Middle frontal gyrus (tissue), 1 donor: Measurements from ENCODE around the gene SEC14L2.

Experiments used
- DNase-seq: peaks from one replicate; pipeline ENCODE4 v3.0.0-alpha.2; 2015; ENCODE audit warnings: low spot score; ENCODE audit errors: extremely low spot score

SEC14L2 gene

DNA sequence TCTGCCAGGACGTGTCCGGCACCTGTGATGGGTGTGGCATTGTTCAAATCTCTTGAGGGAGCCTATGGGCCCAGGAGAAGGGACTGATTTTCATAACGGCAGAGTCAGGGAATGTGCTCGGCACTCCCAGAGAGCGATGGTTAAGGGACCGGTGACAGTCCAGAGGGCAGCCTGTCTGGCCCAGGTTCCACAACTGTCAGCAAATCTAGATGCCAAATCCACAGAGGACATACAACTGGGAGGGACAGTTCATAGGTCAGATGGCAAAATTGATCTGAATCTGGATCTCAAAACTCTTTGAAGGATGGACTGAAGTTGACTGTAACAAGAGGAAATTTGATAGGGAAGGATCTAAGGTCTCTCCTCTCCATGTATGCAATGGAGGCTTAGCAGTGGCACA lies 7.5 kb downstream of the SEC14L2 start:
- no peak for DNase-seq

GRCh38 chr22:30405731-30406130 lies 8.9 kb downstream of the SEC14L2 start:
- no peak for DNase-seq

DNA sequence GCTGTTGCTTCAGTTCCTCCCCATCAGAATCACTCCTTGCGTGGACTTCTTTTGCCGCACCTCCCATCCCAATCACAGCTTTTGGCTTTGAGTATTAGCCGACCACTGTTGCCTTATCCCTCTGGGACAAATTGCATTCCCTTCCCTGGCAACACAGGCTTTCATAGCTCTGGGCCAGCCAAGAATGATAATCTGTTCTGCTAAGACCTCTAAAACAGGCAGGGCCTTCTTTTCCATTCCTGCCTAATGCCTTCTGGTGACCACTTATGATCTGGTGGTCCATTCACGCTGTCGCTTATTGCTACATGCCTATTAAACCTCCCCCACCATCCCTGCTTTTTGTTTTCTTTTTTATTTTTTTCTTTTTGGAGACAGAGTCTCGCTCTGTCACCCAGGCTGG lies 9.6 kb downstream of the SEC14L2 start:
- DNase-seq: no peak

DNA sequence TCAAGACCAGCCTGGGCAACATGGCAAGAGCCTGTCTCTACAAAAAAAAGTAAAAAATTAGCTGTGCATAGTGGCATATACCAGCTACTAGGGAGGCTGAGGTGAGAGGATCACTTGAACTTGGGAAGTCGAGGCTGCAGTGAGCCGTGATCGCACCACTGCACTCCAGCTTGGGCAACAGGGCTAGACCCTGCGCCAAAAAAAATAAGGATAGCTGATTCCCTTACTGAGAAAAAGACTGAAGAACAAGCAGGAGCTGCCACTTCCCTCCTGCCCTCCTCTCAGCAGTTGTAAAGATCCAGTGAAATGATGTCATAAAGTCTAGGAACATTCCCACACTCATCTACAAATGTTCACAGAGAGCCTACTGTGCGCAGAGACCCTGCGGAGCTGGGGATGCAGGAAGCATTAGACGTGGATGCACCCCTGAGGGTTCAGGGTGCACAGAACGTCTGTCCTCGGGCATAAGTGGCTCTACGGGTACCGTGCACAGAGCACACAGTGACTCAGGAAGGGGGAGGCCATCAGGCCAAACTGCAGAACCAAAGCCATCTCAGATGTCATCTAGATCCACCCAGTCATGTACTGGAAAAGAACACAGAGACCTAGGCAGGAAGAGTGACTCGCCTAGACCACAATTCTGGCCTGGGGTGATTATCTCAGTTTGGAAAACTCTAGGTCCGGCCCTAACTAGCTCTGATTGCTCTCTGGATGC lies 11.7 kb downstream of the SEC14L2 start:
- DNase-seq: no peak

- DNase-seq: no peak
These were observed 15.0 kb downstream of the SEC14L2 start for GRCh38 chr22:30411780-30412179.

- DNase-seq: no peak
These were observed 16.2 kb downstream of the SEC14L2 start for GRCh38 chr22:30413001-30413400.

GRCh38 chr22:30413745-30414524 lies 17.1 kb downstream of the SEC14L2 start:
- DNase-seq: no peak

GRCh38 chr22:30414525-30415047 lies 17.8 kb downstream of the SEC14L2 start:
- DNase-seq: no peak

DNA sequence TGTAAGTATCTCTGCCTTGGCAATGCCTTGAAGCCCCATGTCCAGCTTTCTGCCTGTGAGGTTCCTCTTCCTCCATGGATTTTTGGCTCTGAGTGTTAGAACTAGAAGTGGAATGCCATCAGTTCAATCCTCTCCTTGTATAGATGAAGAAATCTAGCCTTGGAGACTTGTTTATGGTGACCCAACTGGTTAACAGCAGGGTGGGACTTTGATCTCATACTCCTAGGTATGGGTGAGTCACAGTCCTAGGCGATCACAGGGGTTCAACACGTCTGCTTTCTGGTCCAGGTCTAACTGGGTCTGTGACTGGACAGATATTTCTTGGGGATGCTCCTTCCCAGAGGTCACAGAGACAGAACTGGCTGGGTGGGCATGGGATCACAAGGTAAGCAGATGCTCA lies 19.6 kb downstream of the SEC14L2 start:
- no peak for DNase-seq

DNA sequence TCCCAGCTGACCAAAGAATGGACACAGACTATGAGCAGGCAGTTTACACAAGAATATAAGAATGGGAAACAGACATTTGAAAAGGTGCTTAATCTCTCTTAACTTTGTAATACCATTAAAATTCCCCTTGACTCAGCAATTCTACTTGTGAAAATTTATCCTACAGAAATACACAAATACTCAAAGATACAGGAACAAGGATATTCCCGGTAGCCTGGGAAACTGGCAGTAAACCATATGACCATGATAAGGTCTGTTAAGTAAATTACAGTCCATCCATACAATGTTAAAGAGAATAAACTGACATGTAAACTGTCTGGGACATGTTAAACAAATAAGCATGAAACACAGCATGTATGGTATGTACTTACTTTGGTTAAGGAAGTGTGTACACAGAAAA lies 20.0 kb downstream of the SEC14L2 start:
- no peak for DNase-seq

DNA sequence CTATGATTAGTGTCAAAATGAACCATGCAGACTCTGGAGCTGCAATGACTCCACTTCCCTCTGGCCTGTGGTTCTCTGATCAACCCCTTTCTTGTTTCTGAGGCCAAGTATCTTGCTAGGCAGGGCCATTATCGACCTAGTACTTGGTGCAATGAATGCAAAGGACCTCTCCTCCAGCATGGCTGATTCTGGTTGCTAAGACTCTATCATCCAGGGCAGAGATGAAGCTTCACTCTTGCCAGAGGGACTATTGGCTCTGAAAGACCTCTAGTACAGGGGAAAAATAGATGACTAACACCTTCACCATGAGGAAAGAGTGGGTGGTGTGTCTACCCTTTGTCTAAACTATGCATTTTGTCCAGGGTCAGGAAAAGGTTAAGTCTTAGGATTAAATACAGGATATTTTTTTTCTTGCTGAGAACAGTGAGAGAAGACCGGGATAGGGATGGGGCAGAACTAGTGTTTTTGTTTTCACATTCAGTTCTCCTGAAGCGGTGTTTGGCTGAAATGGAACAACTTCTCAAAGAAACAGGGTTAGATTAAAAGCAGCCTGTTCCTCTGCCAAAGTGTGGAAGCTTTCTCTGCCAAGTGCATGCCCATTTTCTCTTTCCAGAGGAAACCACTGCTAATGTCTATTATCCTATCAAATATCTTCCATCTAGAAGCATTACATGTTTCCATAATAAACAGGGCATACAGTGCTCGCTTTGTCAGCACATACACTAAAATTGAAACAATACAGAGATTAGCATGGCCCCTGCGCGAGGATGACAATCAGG lies 23.7 kb downstream of the SEC14L2 start:
- DNase-seq: no peak

- DNase-seq: no peak
These were observed 25.1 kb downstream of the SEC14L2 start for GRCh38 chr22:30421695-30422480.

- no peak for DNase-seq
These were observed 25.9 kb downstream of the SEC14L2 start for GRCh38 chr22:30422481-30423300.

GRCh38 chr22:30423301-30423958 lies 26.6 kb downstream of the SEC14L2 start:
- no peak for DNase-seq

DNA sequence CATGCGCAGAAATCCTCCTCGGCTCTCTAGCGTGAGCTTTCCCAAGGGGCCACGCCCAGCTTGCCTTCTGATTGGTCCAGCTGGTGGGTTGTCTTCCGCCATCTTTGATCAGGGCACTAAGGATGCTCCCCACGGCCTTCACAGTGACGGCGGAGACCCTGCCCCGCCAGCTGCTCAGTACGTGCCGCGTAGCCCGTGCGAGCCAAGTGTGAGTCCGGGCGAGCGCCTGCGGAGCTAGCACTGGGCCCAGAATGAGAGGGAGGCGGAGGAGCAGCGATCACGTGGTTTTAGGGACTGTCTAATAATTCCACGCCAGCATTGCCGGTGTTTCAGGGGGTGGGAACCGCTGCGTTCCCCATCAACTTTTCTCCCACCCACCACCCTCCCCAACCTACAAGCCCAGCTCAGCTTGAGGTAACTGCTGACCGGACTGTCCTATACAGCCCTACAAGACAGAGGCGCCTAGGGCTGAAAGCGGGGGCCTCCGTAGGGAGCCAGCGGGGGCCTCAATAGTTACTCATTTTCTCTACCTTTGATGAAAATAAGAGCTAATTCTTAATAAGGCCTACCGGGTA lies 27.2 kb downstream of the SEC14L2 start:
- DNase-seq: peak; percentile 99

GRCh38 chr22:30424534-30425326 lies 27.9 kb downstream of the SEC14L2 start:
- no peak for DNase-seq

GRCh38 chr22:30425327-30425615 lies 28.5 kb downstream of the SEC14L2 start:
- DNase-seq: no peak

DNA sequence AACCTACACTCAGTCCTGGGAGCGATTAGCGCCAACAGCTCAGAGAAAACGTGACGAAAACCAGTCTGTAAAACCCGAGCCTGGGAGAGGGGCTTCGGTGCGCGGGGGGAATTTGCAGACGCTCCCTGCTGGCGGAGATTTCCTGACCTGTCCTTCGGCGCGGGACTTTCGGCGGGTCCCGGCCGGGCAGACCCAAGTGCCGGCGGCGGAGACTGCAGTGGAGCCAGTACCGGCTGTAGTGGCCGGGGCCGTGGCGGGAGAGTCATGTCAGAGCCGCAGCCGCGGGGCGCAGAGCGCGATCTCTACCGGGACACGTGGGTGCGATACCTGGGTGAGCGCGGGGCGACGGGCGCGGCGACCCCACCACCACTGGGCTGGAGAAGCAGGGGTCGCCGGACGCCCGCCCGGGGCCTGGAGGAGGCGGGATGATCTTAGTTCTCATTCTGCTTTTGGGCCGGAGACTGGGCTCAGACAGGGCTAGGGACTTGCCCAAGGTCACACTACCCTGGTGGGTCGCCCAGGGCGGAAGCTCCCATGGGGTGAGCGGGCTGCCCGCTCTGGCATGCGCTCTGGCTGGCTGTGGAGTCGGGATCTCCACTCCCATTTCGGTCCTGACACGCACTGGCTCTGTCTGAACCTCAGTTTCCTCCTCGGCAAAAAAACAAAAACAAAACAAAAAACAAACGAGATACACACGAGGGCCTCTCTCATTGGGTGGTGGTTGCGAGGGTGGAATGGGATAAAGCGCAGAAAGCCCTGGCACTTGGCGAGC lies 29.0 kb downstream of the SEC14L2 start, which contains the start of gene MTFP1:
MTFP1 (plus strand) TSS at position 153 of the 772 bp plus-strand sequence; CDS start at position 265, 112 bp downstream.
- DNase-seq: no peak
